Smooth muscle cell (in vitro differentiated cells): ENCODE data around the gene NTSR1. TPM values are rescaled to one million over a fixed set of nuclear protein-coding genes. Genes with fewer than 3 reads are reported as not detected.

Experiments used
- DNase-seq: peaks from one replicate; lab custom pipeline; 2025; ENCODE audit not compliant: unreplicated experiment; lab: John Stamatoyannopoulos, UW
- H2AFZ ChIP-seq: fragments of 200-600 bp; sonication (generic); 2 replicates; pipeline ENCODE4 v1.6.0; 2016; ENCODE audit warnings: antibody characterized with exemption, low read depth, mild to moderate bottlenecking
- H3F3A ChIP-seq: fragments of 200-600 bp; sonication (generic); 2 replicates; pipeline ENCODE4 v1.6.0; 2017; ENCODE audit warnings: antibody characterized with exemption, low read depth
- H3K27ac ChIP-seq: fragments of 200-600 bp; sonication (generic); 2 replicates; pipeline ENCODE4 v1.5.1; 2016; ENCODE audit warnings: low read depth, mild to moderate bottlenecking
- H3K27me3 ChIP-seq: fragments of 200-600 bp; sonication (generic); 2 replicates; pipeline ENCODE4 v1.6.1; 2016; ENCODE audit warnings: low read depth, mild to moderate bottlenecking
- H3K36me3 ChIP-seq: fragments of 200-600 bp; sonication (generic); 2 replicates; pipeline ENCODE4 v1.5.1; 2016; ENCODE audit warnings: low read depth
- H3K4me1 ChIP-seq: fragments of 200-600 bp; sonication (generic); 2 replicates; pipeline ENCODE4 v1.5.1; 2016; ENCODE audit warnings: low read depth
- H3K4me2 ChIP-seq: fragments of 200-600 bp; sonication (generic); 2 replicates; pipeline ENCODE4 v1.6.0; 2016; ENCODE audit warnings: mild to moderate bottlenecking
- H3K4me3 ChIP-seq: fragments of 200-600 bp; sonication (generic); 2 replicates; pipeline ENCODE4 v1.5.1; 2016; ENCODE audit warnings: mild to moderate bottlenecking
- H3K79me2 ChIP-seq: fragments of 200-600 bp; sonication (generic); 2 replicates; pipeline ENCODE4 v1.6.0; 2016; ENCODE audit warnings: low read depth, mild to moderate bottlenecking
- H3K9ac ChIP-seq: fragments of 200-600 bp; sonication (generic); 2 replicates; pipeline ENCODE4 v1.6.0; 2016; ENCODE audit warnings: low read depth
- H3K9me3 ChIP-seq: fragments of 200-600 bp; sonication (generic); replicated peaks from 2 replicates; pipeline ENCODE4 v1.5.1; 2016; ENCODE audit warnings: low read depth
- H4K20me1 ChIP-seq: fragments of 200-600 bp; sonication (generic); 2 replicates; pipeline ENCODE4 v1.6.0; 2016; ENCODE audit warnings: low read depth
- CTCF ChIP-seq: fragments of 200-600 bp; sonication (generic); IDR thresholded peaks from 2 replicates; pipeline ENCODE4 v1.5.1; 2017; ENCODE audit warnings: borderline replicate concordance, mild to moderate bottlenecking, antibody characterized with exemption; ENCODE audit not compliant: insufficient read depth, poor library complexity, severe bottlenecking
- WGBS: methylation state at CpG from one replicate; pipeline ENCODE4 v1.1.7; 2016; ENCODE audit warnings: low lambda C conversion rate; 5-methylcytosine and 5-hydroxymethylcytosine counted together
- polyA plus RNA-seq: library from polyadenylated mRNA; unstranded; fragments of >200 nt; fragmentation: Nextera tagmentation; extraction: Ambion mirVana; gene quantifications from 2 replicates; pipeline ENCODE4 v1.2.1, GENCODE V29; 2016
- total RNA-seq: library from RNA; depleted of rRNA; stranded (reverse); fragments of >200 nt; gene quantifications from 2 replicates; pipeline ENCODE4 v1.2.3, GENCODE V29; 2014

The NTSR1 gene
- total and polyA plus RNA-seq, 2 experiments from 2014 or later, result 0.09 TPM; not detected in 1

DNA sequence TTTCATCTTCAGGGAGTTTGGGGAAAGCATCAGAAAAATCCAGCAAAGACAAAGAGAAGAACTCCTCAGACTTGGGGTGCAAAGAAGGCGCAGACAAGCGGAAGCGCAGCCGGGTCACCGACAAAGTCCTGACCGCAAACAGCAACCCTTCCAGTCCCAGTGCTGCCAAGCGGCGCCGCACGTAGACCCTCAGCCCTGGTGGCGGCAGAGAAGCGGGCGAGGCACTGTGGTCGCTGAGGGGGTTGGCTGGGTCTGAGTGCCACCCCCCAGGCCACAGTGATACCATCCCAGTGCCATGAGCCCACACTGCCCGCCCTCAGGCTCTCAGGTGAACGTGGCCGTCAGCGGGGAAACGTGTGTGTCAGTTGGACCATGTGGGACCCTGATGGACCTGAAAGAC is 90.8 kb downstream of the NTSR1 start:
- no peaks in the 10 kb centered on the region for H3K9me3 ChIP-seq
- DNase-seq, result no peak
- H3K4me3 ChIP-seq, result no peak overlapping the region
- H3K4me2 ChIP-seq, result no peak overlapping the region
- no peak for TF ChIP-seq CTCF
- H4K20me1 ChIP-seq, result peaks cover 13% of the 10 kb centered on the region
- peaks cover 5% of the 10 kb centered on the region for H3K4me1 ChIP-seq
- peaks cover 16% of the 10 kb centered on the region for H3F3A ChIP-seq
- no peak overlapping the region for H2AFZ ChIP-seq
- no peak overlapping the region for H3K9ac ChIP-seq
- 99% methylated on average over 19 of the region's 19 CpGs for WGBS
- no peak overlapping the region for H3K27ac ChIP-seq
- no peaks in the 10 kb centered on the region for H3K36me3 ChIP-seq
- no peaks in the 10 kb centered on the region for H3K27me3 ChIP-seq
- H3K79me2 ChIP-seq, result no peaks in the 10 kb centered on the region

GRCh38 chr20:62799873-62800272 is 91.2 kb downstream of the NTSR1 start:
- TF ChIP-seq CTCF, result no peak
- WGBS, result 63% methylated on average over 10 of the region's 10 CpGs
- Histone ChIP-seq H3F3A (peaks cover 14% of the 10 kb centered on the region), H3K79me2 (no peaks in the 10 kb centered on the region), H3K9me3 (no peaks in the 10 kb centered on the region), H3K36me3 (no peaks in the 10 kb centered on the region), H3K9ac (no peak overlapping the region), H3K4me1 (peaks cover 1% of the 10 kb centered on the region), H4K20me1 (peaks cover 13% of the 10 kb centered on the region), H3K4me3 (no peak overlapping the region), H3K4me2 (no peak overlapping the region), H3K27ac (no peak overlapping the region), H2AFZ (no peak overlapping the region), H3K27me3 (no peaks in the 10 kb centered on the region)
- no peak for DNase-seq

GRCh38 chr20:62800314-62801259 is 92.0 kb downstream of the NTSR1 start:
- H3K9me3 ChIP-seq, result no peaks in the 10 kb centered on the region
- H2AFZ ChIP-seq, result no peak overlapping the region
- H3K4me1 ChIP-seq, result no peaks in the 10 kb centered on the region
- no peak overlapping the region for H3K27ac ChIP-seq
- H3F3A ChIP-seq, result peaks cover 12% of the 10 kb centered on the region
- DNase-seq, result no peak
- no peak overlapping the region for H3K4me2 ChIP-seq
- no peaks in the 10 kb centered on the region for H3K36me3 ChIP-seq
- no peak overlapping the region for H3K9ac ChIP-seq
- no peak for TF ChIP-seq CTCF
- no peaks in the 10 kb centered on the region for H3K27me3 ChIP-seq
- H3K4me3 ChIP-seq, result no peak overlapping the region
- H4K20me1 ChIP-seq, result peaks cover 16% of the 10 kb centered on the region
- 97% methylated on average over 26 of the region's 26 CpGs for WGBS
- peaks cover 3% of the 10 kb centered on the region for H3K79me2 ChIP-seq
